K562 (cell line): Measurements from ENCODE around the gene UBASH3B. TPM values are rescaled to one million over a fixed set of nuclear protein-coding genes. Genes with fewer than 3 reads are reported as not detected.

ENCODE experiments used
- ATAC-seq: fragments of 200-7000 bp; cut with Tn5 transposase; 3 replicates; pipeline ENCODE4 v1.9.1; 2020; ENCODE audit warnings: moderate library complexity
- BruUV-seq: library from RNA; stranded (reverse); fragments of 400-500 nt; replicated peaks from 2 replicates; lab custom pipeline; 2021; lab: Mats Ljungman, UMichigan
- CTCF ChIA-PET: fragments of 300-600 bp; formaldehyde crosslinking; extraction: SDS; loops from one replicate; lab custom pipeline; 2021; ENCODE audit warnings: low intra/inter-chr PET ratio; lab: Yijun Ruan, JAX
- POLR2A ChIA-PET: fragments of 300-600, 350-650 bp; sonication (Branson Sonifier 250); formaldehyde crosslinking; extraction: SDS; loops from one replicate; lab custom pipeline; 2021; ENCODE audit warnings: antibody characterized with exemption, inconsistent platforms; lab: Yijun Ruan, JAX
- DNase-seq, 4 experiments: peaks; one replicate each; pipeline versions ENCODE4 v3.0.0 to v3.0.0-alpha.2; 2011 to 2018; ENCODE audit warnings: low spot score in 3 of 4, mixed read lengths in 3 of 4; ENCODE audit errors: extremely low read depth in 1 of 4
- FAIRE-seq: peaks from 2 replicates; lab custom pipeline; 2011; peaks lifted over from hg19 to GRCh38; lab: Jason Lieb, UNC
- H2AFZ ChIP-seq: 2 replicates; pipeline ENCODE4 v1.6.0; 2011; ENCODE audit warnings: low read depth, low read length, control low read depth, inconsistent platforms
- H3K27ac ChIP-seq: fragments of 200-600 bp; 3 replicates; pipeline ENCODE4 v1.8.0; 2011; ENCODE audit warnings: low read depth, mild to moderate bottlenecking, control low read depth, inconsistent platforms, low read length, moderate library complexity, mixed read lengths; ENCODE audit errors: extremely low read depth
- H3K27me3 ChIP-seq, 2 experiments: fragments of 300-600 bp in 1 of 2; 2 replicates in 1 of 2; 3 replicates in 1 of 2; pipeline versions ENCODE4 v1.6.0 to v1.8.0; 2011; ENCODE audit warnings: inconsistent platforms in 2 of 2, low read length in 2 of 2, mild to moderate bottlenecking in 1 of 2, mixed read lengths in 1 of 2, moderate library complexity in 1 of 2; ENCODE audit not compliant: control insufficient read depth in 2 of 2, insufficient read depth in 2 of 2
- H3K36me3 ChIP-seq: fragments of 300-600 bp; 3 replicates; pipeline ENCODE4 v1.8.0; 2011; ENCODE audit warnings: mild to moderate bottlenecking, low read length, inconsistent platforms; ENCODE audit not compliant: control insufficient read depth, insufficient read depth
- H3K4me1 ChIP-seq, 2 experiments: fragments of 200-600 bp in 1 of 2; replicated peaks in 1 of 2; 2 replicates in 1 of 2; 3 replicates in 1 of 2; pipeline versions ENCODE4 v1.5.1 to v1.8.0; 2011; ENCODE audit warnings: inconsistent platforms in 2 of 2, low read length in 2 of 2, mild to moderate bottlenecking in 1 of 2, mixed read lengths in 1 of 2, moderate library complexity in 1 of 2; ENCODE audit not compliant: control insufficient read depth in 2 of 2, insufficient read depth in 2 of 2
- H3K4me2 ChIP-seq: 2 replicates; pipeline ENCODE4 v1.6.1; 2011; ENCODE audit warnings: low read length, control low read depth, inconsistent platforms, mixed read lengths; ENCODE audit not compliant: insufficient read depth
- H3K4me3 ChIP-seq: fragments of 200-600 bp; sonication (generic), shearing (Covaris generic); 2 replicates; pipeline ENCODE4 v1.5.1; 2016; ENCODE audit warnings: control low read depth, inconsistent platforms
- H3K79me2 ChIP-seq: fragments of 200-600 bp; 3 replicates; pipeline ENCODE4 v1.8.0; 2011; ENCODE audit warnings: low read length, inconsistent platforms; ENCODE audit not compliant: control insufficient read depth, insufficient read depth
- H3K9ac ChIP-seq, 2 experiments: 2 replicates each; pipeline versions ENCODE4 v1.6.0 to v1.6.1; 2011; ENCODE audit warnings: low read depth in 2 of 2, low read length in 2 of 2, control low read depth in 1 of 2, inconsistent platforms in 1 of 2, mild to moderate bottlenecking in 1 of 2, mixed read lengths in 1 of 2; ENCODE audit not compliant: insufficient read depth in 1 of 2
- H3K9me1 ChIP-seq: one replicate; pipeline ENCODE4 v1.6.0; 2011; ENCODE audit warnings: inconsistent platforms, mild to moderate bottlenecking, low read length, moderate library complexity; ENCODE audit not compliant: control insufficient read depth, insufficient read depth
- H3K9me3 ChIP-seq: replicated peaks from 2 replicates; pipeline ENCODE4 v1.5.1; 2011; ENCODE audit warnings: low read depth, low read length, inconsistent platforms; ENCODE audit not compliant: control insufficient read depth, insufficient read depth
- H4K20me1 ChIP-seq: replicated peaks from 2 replicates; pipeline ENCODE4 v1.6.1; 2011; ENCODE audit warnings: low read length, inconsistent platforms, mixed read lengths; ENCODE audit not compliant: control insufficient read depth, insufficient read depth
- BMI1 ChIP-seq: fragments of 150-350 bp; IDR thresholded peaks from 2 replicates; pipeline ENCODE4 v1.6.1; 2014; ENCODE audit warnings: low read length
- CHD1 ChIP-seq: fragments of 200-600 bp; sonication (generic); IDR thresholded peaks from one replicate; pipeline ENCODE4 v1.6.1; 2012; ENCODE audit warnings: mild to moderate bottlenecking, moderate library complexity, low read length, inconsistent platforms
- CHD2 ChIP-seq: IDR thresholded peaks from 2 replicates; pipeline ENCODE4 v1.6.1; 2011; ENCODE audit warnings: low read depth, low read length
- MEF2D ChIP-seq: conservative IDR thresholded peaks from 2 replicates; pipeline ENCODE4 v1.6.1; 2016; ENCODE audit warnings: low read depth, missing genetic modification characterization, missing compliant biosample characterization
- NFIC ChIP-seq: fragments of 450-650 bp; IDR thresholded peaks from 2 replicates; pipeline ENCODE4 v1.6.1; 2017; ENCODE audit warnings: mild to moderate bottlenecking, inconsistent platforms
- PCBP2 ChIP-seq: fragments of 200-400 bp; formaldehyde crosslinking; IDR thresholded peaks from 2 replicates; pipeline ENCODE4 v1.6.1; 2018; ENCODE audit warnings: low read length, low read depth, mild to moderate bottlenecking, moderate library complexity; ENCODE audit not compliant: poor library complexity, severe bottlenecking
- STAT5A ChIP-seq: IDR thresholded peaks from 2 replicates; pipeline ENCODE4 v1.6.1; 2012; ENCODE audit warnings: low read length, inconsistent platforms, borderline replicate concordance
- UBTF ChIP-seq, 2 experiments: IDR thresholded peaks; 2 replicates each; pipeline ENCODE4 v1.6.1; 2012; ENCODE audit warnings: improper control_type of control experiment in 2 of 2, low read depth in 2 of 2, low read length in 2 of 2, borderline replicate concordance in 1 of 2
- YBX1 ChIP-seq: fragments of 450-650 bp; IDR thresholded peaks from 2 replicates; pipeline ENCODE4 v1.7.1; 2016; ENCODE audit warnings: mild to moderate bottlenecking
- ZNF318 ChIP-seq, 2 experiments: fragments of 450-650 bp; IDR thresholded peaks; 2 replicates each; pipeline ENCODE4 v1.6.1; 2016; ENCODE audit warnings: mild to moderate bottlenecking in 2 of 2, borderline replicate concordance in 1 of 2, low read depth in 1 of 2, moderate library complexity in 1 of 2
- WGBS: fragments of 100-300 bp; shearing (Covaris generic); methylation state at CpG from one replicate; pipeline ENCODE4 v1.1.6; 2016; ENCODE audit warnings: low coverage, mixed read lengths; ENCODE audit not compliant: insufficient coverage; ENCODE audit errors: missing lambda C conversion rate; 5-methylcytosine and 5-hydroxymethylcytosine counted together
- in situ Hi-C: fragments of 300-500 bp; cut with MboI; formaldehyde crosslinking; loops from 4 replicates; pipeline ENCODE4 v1.15.0; 2018; ENCODE audit warnings: inconsistent platforms, mixed read lengths
- intact Hi-C: fragments of 100-400 bp; cut with micrococcal nuclease; formaldehyde crosslinking; loops from 2 replicates; pipeline ENCODE4 v1.14.2; 2022
- polyA plus RNA-seq, 8 experiments: library from polyadenylated mRNA; depleted of rRNA in 4 of 8; stranded (reverse) in 5 of 8; unstranded in 3 of 8; fragments of >200 nt; fragmentation: Nextera tagmentation in 2 of 8; fragmentation: Illumina TruSeq in 1 of 8; extraction: Ambion mirVana in 2 of 8; extraction: Trizol in 1 of 8; gene quantifications; 2 replicates each; pipeline versions ENCODE4 v1.2.1 to v1.2.3, GENCODE V29; 2011 to 2014; ENCODE audit warnings: inconsistent platforms in 1 of 8, missing spikeins in 1 of 8
- total RNA-seq, 7 experiments: library from RNA; depleted of rRNA in 6 of 7; stranded (reverse); fragments of >200 nt in 6 of 7; fragmentation: Illumina TruSeq in 2 of 7; extraction: Trizol in 2 of 7; gene quantifications; 2 replicates each; pipeline versions ENCODE4 v1.2.1 to v1.2.3, GENCODE V29; 2011 to 2021; ENCODE audit warnings: low replicate concordance in 1 of 7

UBASH3B gene
- total and polyA plus RNA-seq, 9 of the 15 experiments (the other 6 are each of a cell fraction or from before 2014, with no cell fraction given), result 0.01 to 0.31 (median 0.08) TPM; not detected in 2

GRCh38 chr11:122637541-122637940 is 18.0 kb upstream of the UBASH3B start:
- ChIA-PET CTCF (no interaction called here), POLR2A (no interaction called here)
- intact Hi-C loops (no loop called here), in situ Hi-C loops (loop anchor here (5.0 kb wide), 1 partner anchor 140 kb away; no protein-coding TSS in a partner anchor)
- Histone ChIP-seq H3K4me3 (no peak overlapping the region), H3K9ac (no peak overlapping the region), H3K4me2 (no peak overlapping the region), H3K36me3 (no peaks in the 10 kb centered on the region), H3K27me3 (peaks cover 2 to 11% of the 10 kb centered on the region in 2 experiments; a peak in 1 of 5 replicates), H3K4me1 (no peaks in the 10 kb centered on the region), H3K79me2 (no peaks in the 10 kb centered on the region), H3K27ac (no peak overlapping the region), H4K20me1 (no peaks in the 10 kb centered on the region), H3K9me1 (no peaks in the 10 kb centered on the region), H3K9me3 (no peaks in the 10 kb centered on the region), H2AFZ (no peak overlapping the region)
- no peak for DNase-seq
- no peak for FAIRE-seq
- ATAC-seq, result no peak
- no TSS peak for BruUV-seq
- WGBS, result 2% methylated on average over 6 of the region's 6 CpGs
- TF ChIP-seq UBTF (IDR thresholded peaks at IDR 0.05; ENCODE audit: borderline replicate concordance in 1 of 2, low read depth in 2 of 2, low read length in 2 of 2), result no peak
- TF ChIP-seq BMI1, result no peak
- no peak for TF ChIP-seq CHD1
- no peak for TF ChIP-seq CHD2
- no peak for TF ChIP-seq STAT5A
- TF ChIP-seq MEF2D (tag), result no peak
- no peak for TF ChIP-seq NFIC
- TF ChIP-seq ZNF318 (IDR thresholded peaks at IDR 0.05; ENCODE audit: borderline replicate concordance in 1 of 2, low read depth in 1 of 2), result no peak
- TF ChIP-seq YBX1, result no peak
- TF ChIP-seq PCBP2, result no peak
